Muscle of leg (tissue), 11 donors: Measurements from ENCODE around the gene BID. TPM values are rescaled to one million over a fixed set of nuclear protein-coding genes. Genes with fewer than 3 reads are reported as not detected.
A peak's percentile ranks its signal among the peaks of the same experiment; 100 is the strongest.

ENCODE experiments used
- DNase-seq: peaks from one replicate; pipeline ENCODE4 v3.0.0; 2013
- H3K27ac ChIP-seq: one replicate; pipeline ENCODE4 v1.5.1; 2013; ENCODE audit warnings: mild to moderate bottlenecking, low read length, control low read depth
- H3K27me3 ChIP-seq: one replicate; pipeline ENCODE4 v1.6.1; 2013; ENCODE audit warnings: low read length; ENCODE audit not compliant: control insufficient read depth, insufficient read depth
- H3K36me3 ChIP-seq: one replicate; pipeline ENCODE4 v1.6.1; 2013; ENCODE audit warnings: low read length; ENCODE audit not compliant: control insufficient read depth, insufficient read depth
- H3K4me1 ChIP-seq: one replicate; pipeline ENCODE4 v1.6.1; 2013; ENCODE audit warnings: low read length; ENCODE audit not compliant: control insufficient read depth, insufficient read depth
- H3K4me3 ChIP-seq: one replicate; pipeline ENCODE4 v1.5.1; 2013; ENCODE audit warnings: low read length, control low read depth
- H3K9me3 ChIP-seq: replicated peaks from 2 replicates; pipeline ENCODE4 v1.6.1; 2013; ENCODE audit warnings: low read depth, low read length; ENCODE audit not compliant: control insufficient read depth
- WGBS: methylation state at CpG from one replicate; pipeline ENCODE4 v1.1.5; 2013; ENCODE audit warnings: missing lambda C conversion rate; ENCODE audit not compliant: insufficient coverage; 5-methylcytosine and 5-hydroxymethylcytosine counted together
- polyA plus RNA-seq, 8 donors: library from polyadenylated mRNA; unstranded; fragments of 120-200 nt; gene quantifications; one replicate each; pipeline versions ENCODE4 v1.2.1 to v1.2.3, GENCODE V29; 2013; ENCODE audit warnings: inconsistent platforms in 1 of 8, low replicate concordance in 1 of 8; ENCODE audit not compliant: insufficient read length in 8 of 8, insufficient read depth in 1 of 8
- total RNA-seq: library from RNA; stranded (reverse); fragments of 120-200 nt; gene quantifications from one replicate; pipeline ENCODE4 v1.2.4, GENCODE V29; 2013

The BID gene
- total and polyA plus RNA-seq, 9 donors, result 16.0 to 20.5 (median 18.0) TPM

- Histone ChIP-seq H3K4me3 (no peak overlapping the region), H3K27ac (no peak overlapping the region), H3K9me3 (no peaks in the 10 kb centered on the region), H3K4me1 (peaks cover 41% of the 10 kb centered on the region), H3K36me3 (peaks cover 9% of the 10 kb centered on the region), H3K27me3 (no peaks in the 10 kb centered on the region)
- WGBS, result 61% methylated on average over 9 of the region's 18 CpGs
- no peak for DNase-seq
These were observed 9.7 kb upstream of the BID start for GRCh38 chr22:17783773-17784480.

- no peaks in the 10 kb centered on the region for H3K27me3 ChIP-seq
- H3K27ac ChIP-seq, result no peak overlapping the region
- 52% methylated on average over 4 of the region's 9 CpGs for WGBS
- no peak for DNase-seq
- H3K4me3 ChIP-seq, result no peak overlapping the region
- H3K36me3 ChIP-seq, result peaks cover 3% of the 10 kb centered on the region
- H3K4me1 ChIP-seq, result peaks cover 41% of the 10 kb centered on the region
- H3K9me3 ChIP-seq, result no peaks in the 10 kb centered on the region
These were observed 9.0 kb upstream of the BID start for GRCh38 chr22:17783312-17783711.

GRCh38 chr22:17782621-17783020 is 8.4 kb upstream of the BID start:
- H3K9me3 ChIP-seq, result no peaks in the 10 kb centered on the region
- no peaks in the 10 kb centered on the region for H3K27me3 ChIP-seq
- peaks cover 41% of the 10 kb centered on the region for H3K4me1 ChIP-seq
- DNase-seq, result no peak
- no peaks in the 10 kb centered on the region for H3K36me3 ChIP-seq
- no peak overlapping the region for H3K27ac ChIP-seq
- 89% methylated on average over 10 of the region's 13 CpGs for WGBS
- H3K4me3 ChIP-seq, result no peak overlapping the region

GRCh38 chr22:17782158-17782557 is 7.9 kb upstream of the BID start:
- H3K27ac ChIP-seq, result peak overlapping the region; percentile 42
- no peaks in the 10 kb centered on the region for H3K27me3 ChIP-seq
- peaks cover 38% of the 10 kb centered on the region for H3K4me1 ChIP-seq
- H3K36me3 ChIP-seq, result no peaks in the 10 kb centered on the region
- WGBS, result 78% methylated on average over 13 of the region's 13 CpGs
- DNase-seq, result no peak
- H3K4me3 ChIP-seq, result no peak overlapping the region
- H3K9me3 ChIP-seq, result no peaks in the 10 kb centered on the region

- Histone ChIP-seq H3K27ac (peak overlapping the region; percentile 42), H3K36me3 (no peaks in the 10 kb centered on the region), H3K4me1 (peaks cover 31% of the 10 kb centered on the region), H3K4me3 (no peak overlapping the region), H3K9me3 (no peaks in the 10 kb centered on the region), H3K27me3 (no peaks in the 10 kb centered on the region)
- DNase-seq, result peak; percentile 60
- 69% methylated on average over 9 of the region's 12 CpGs for WGBS
These were observed 7.2 kb upstream of the BID start for GRCh38 chr22:17781319-17782031.

GRCh38 chr22:17780741-17781318 is 6.6 kb upstream of the BID start:
- no peaks in the 10 kb centered on the region for H3K27me3 ChIP-seq
- H3K36me3 ChIP-seq, result no peaks in the 10 kb centered on the region
- no peak overlapping the region for H3K27ac ChIP-seq
- WGBS, result 64% methylated on average over 5 of the region's 10 CpGs
- H3K4me1 ChIP-seq, result peaks cover 29% of the 10 kb centered on the region
- H3K4me3 ChIP-seq, result no peak overlapping the region
- DNase-seq, result no peak
- no peaks in the 10 kb centered on the region for H3K9me3 ChIP-seq

- no peaks in the 10 kb centered on the region for H3K9me3 ChIP-seq
- no peak overlapping the region for H3K27ac ChIP-seq
- H3K4me1 ChIP-seq, result peaks cover 31% of the 10 kb centered on the region
- H3K27me3 ChIP-seq, result no peaks in the 10 kb centered on the region
- no peaks in the 10 kb centered on the region for H3K36me3 ChIP-seq
- no peak for DNase-seq
- no peak overlapping the region for H3K4me3 ChIP-seq
- WGBS, result 61% methylated on average over 17 of the region's 19 CpGs
These were observed 6.0 kb upstream of the BID start for GRCh38 chr22:17780116-17780740.

GRCh38 chr22:17779286-17780115 is 5.2 kb upstream of the BID start:
- H3K4me3 ChIP-seq, result no peak overlapping the region
- WGBS, result 66% methylated on average over 23 of the region's 27 CpGs
- H3K4me1 ChIP-seq, result peaks cover 34% of the 10 kb centered on the region
- no peak for DNase-seq
- H3K9me3 ChIP-seq, result no peaks in the 10 kb centered on the region
- H3K27ac ChIP-seq, result no peak overlapping the region
- peaks cover 3% of the 10 kb centered on the region for H3K27me3 ChIP-seq
- H3K36me3 ChIP-seq, result no peaks in the 10 kb centered on the region

GRCh38 chr22:17778412-17778976 is 4.2 kb upstream of the BID start:
- 89% methylated on average over 17 of the region's 23 CpGs for whole genome bisulfite sequencing
- Histone ChIP-seq H3K27me3 (peaks cover 3% of the 10 kb centered on the region), H3K27ac (no peak overlapping the region), H3K9me3 (no peaks in the 10 kb centered on the region), H3K4me3 (no peak overlapping the region), H3K4me1 (peaks cover 36% of the 10 kb centered on the region), H3K36me3 (no peaks in the 10 kb centered on the region)
- DNase-seq, result no peak
